GM23338 (cell line): Measurements from ENCODE around the gene JARID2. TPM values are rescaled to one million over a fixed set of nuclear protein-coding genes. Genes with fewer than 3 reads are reported as not detected.
A peak's percentile ranks its signal among the peaks of the same experiment; 100 is the strongest.

Source experiments
- ATAC-seq: fragments of 200-7000 bp; cut with Tn5 transposase; 3 replicates; pipeline ENCODE4 v1.9.1; 2020
- DNase-seq: peaks from one replicate; pipeline ENCODE4 v3.0.0-alpha.2; 2015; ENCODE audit warnings: low spot score
- H2AFZ ChIP-seq: fragments of 200-600 bp; sonication (generic); 2 replicates; pipeline ENCODE4 v1.8.0; 2016; ENCODE audit warnings: antibody characterized with exemption, mild to moderate bottlenecking, moderate library complexity
- H3F3A ChIP-seq: fragments of 200-600 bp; sonication (generic); replicated peaks from 2 replicates; pipeline ENCODE4 v1.8.0; 2017; ENCODE audit warnings: antibody characterized with exemption, mixed run types, low read depth
- H3K27ac ChIP-seq: fragments of 200-600 bp; sonication (generic); 2 replicates; pipeline ENCODE4 v1.6.1; 2016; ENCODE audit warnings: low read depth
- H3K27me3 ChIP-seq: fragments of 200-600 bp; sonication (generic); 2 replicates; pipeline ENCODE4 v1.8.0; 2016; ENCODE audit warnings: mild to moderate bottlenecking, mixed run types, moderate library complexity; ENCODE audit not compliant: insufficient read depth
- H3K36me3 ChIP-seq: fragments of 200-600 bp; sonication (generic); 2 replicates; pipeline ENCODE4 v1.8.0; 2016; ENCODE audit warnings: mild to moderate bottlenecking; ENCODE audit not compliant: insufficient read depth
- H3K4me1 ChIP-seq: fragments of 200-600 bp; sonication (generic); 2 replicates; pipeline ENCODE4 v1.8.0; 2016; ENCODE audit warnings: mild to moderate bottlenecking, moderate library complexity; ENCODE audit not compliant: insufficient read depth
- H3K4me2 ChIP-seq: fragments of 200-600 bp; sonication (generic); 2 replicates; pipeline ENCODE4 v1.7.1; 2017; ENCODE audit warnings: mixed run types
- H3K4me3 ChIP-seq: fragments of 200-600 bp; sonication (generic); 2 replicates; pipeline ENCODE4 v1.6.1; 2016; ENCODE audit warnings: mixed run types
- H3K79me2 ChIP-seq: fragments of 200-600 bp; sonication (generic); replicated peaks from 2 replicates; pipeline ENCODE4 v1.8.0; 2017; ENCODE audit warnings: mild to moderate bottlenecking; ENCODE audit not compliant: insufficient read depth
- H3K9me2 ChIP-seq: fragments of 200-600 bp; sonication (generic); 2 replicates; pipeline ENCODE4 v1.8.0; 2017; ENCODE audit not compliant: insufficient read depth
- H4K20me1 ChIP-seq: fragments of 200-600 bp; sonication (generic); replicated peaks from 2 replicates; pipeline ENCODE4 v1.8.0; 2017; ENCODE audit warnings: mild to moderate bottlenecking; ENCODE audit not compliant: insufficient read depth
- H3K27ac Mint-ChIP-seq: 2 replicates; pipeline ENCODE4 v1.8.0; 2020; ENCODE audit warnings: inconsistent platforms, mild to moderate bottlenecking, moderate library complexity, mixed read lengths
- H3K27me3 Mint-ChIP-seq: 3 replicates; pipeline ENCODE4 v1.8.0; 2022; ENCODE audit warnings: low read depth, mild to moderate bottlenecking, moderate library complexity, mixed read lengths, inconsistent platforms; ENCODE audit not compliant: insufficient read depth, poor library complexity
- H3K36me3 Mint-ChIP-seq: 3 replicates; pipeline ENCODE4 v1.8.0; 2021; ENCODE audit warnings: low read depth, mild to moderate bottlenecking, inconsistent platforms, moderate library complexity, mixed read lengths
- H3K4me1 Mint-ChIP-seq: 3 replicates; pipeline ENCODE4 v1.8.0; 2020; ENCODE audit warnings: mild to moderate bottlenecking, inconsistent platforms, mixed read lengths
- H3K4me3 Mint-ChIP-seq: 3 replicates; pipeline ENCODE4 v1.8.0; 2021; ENCODE audit warnings: moderate library complexity, mild to moderate bottlenecking, inconsistent platforms, mixed read lengths
- H3K9me3 Mint-ChIP-seq: 3 replicates; pipeline ENCODE4 v1.8.0; 2020; ENCODE audit warnings: moderate library complexity, mild to moderate bottlenecking, inconsistent platforms, mixed read lengths
- CREB1 ChIP-seq: fragments of 250-450 bp; sonication (Bioruptor Pico); IDR thresholded peaks from 2 replicates; pipeline ENCODE4 v1.5.0; 2020; ENCODE audit warnings: low read depth, mild to moderate bottlenecking, moderate library complexity
- EZH2 ChIP-seq: fragments of 200-600 bp; sonication (generic); IDR thresholded peaks from one replicate; pipeline ENCODE4 v1.8.0; 2017; ENCODE audit warnings: antibody characterized with exemption, mild to moderate bottlenecking, low read depth; ENCODE audit not compliant: unreplicated experiment
- EZH2phosphoT487 ChIP-seq: fragments of 200-600 bp; sonication (generic); IDR thresholded peaks from one replicate; pipeline ENCODE4 v1.8.1; 2018; ENCODE audit warnings: antibody characterized with exemption; ENCODE audit not compliant: unreplicated experiment
- JUNB ChIP-seq: IDR thresholded peaks from one replicate; pipeline ENCODE4 v1.6.1; 2016; ENCODE audit warnings: antibody characterized with exemption; ENCODE audit not compliant: unreplicated experiment
- NANOG ChIP-seq: IDR thresholded peaks from 2 replicates; pipeline ENCODE4 v1.6.1; 2016; ENCODE audit warnings: antibody characterized with exemption, borderline replicate concordance
- POLR2AphosphoS5 ChIP-seq: IDR thresholded peaks from 2 replicates; pipeline ENCODE4 v1.6.1; 2016; ENCODE audit warnings: antibody characterized with exemption, low read depth
- ZNF114 ChIP-seq: fragments of 250-450 bp; sonication (Bioruptor Pico); IDR thresholded peaks from 2 replicates; pipeline ENCODE4 v1.5.0; 2020; ENCODE audit warnings: mild to moderate bottlenecking, moderate library complexity
- ZNF331 ChIP-seq: fragments of 250-450 bp; sonication (Bioruptor Pico); IDR thresholded peaks from 2 replicates; pipeline ENCODE4 v1.5.0; 2020; ENCODE audit warnings: low read depth, mild to moderate bottlenecking, moderate library complexity
- polyA plus RNA-seq: library from polyadenylated mRNA; unstranded; fragments of >200 nt; fragmentation: Nextera tagmentation; extraction: Ambion mirVana; gene quantifications from 2 replicates; pipeline ENCODE4 v1.2.1, GENCODE V29; 2016
- total RNA-seq: library from RNA; depleted of rRNA; stranded (reverse); fragments of >200 nt; shearing (Covaris generic); gene quantifications from 2 replicates; pipeline ENCODE4 v1.2.3, GENCODE V29; 2014
- TF ChIP-seq, protein P1 (sequence below): fragments of 250-450 bp; sonication (Bioruptor Pico); IDR thresholded peaks from 2 replicates; pipeline ENCODE4 v1.5.0; 2020; ENCODE audit warnings: mild to moderate bottlenecking, moderate library complexity
- TF ChIP-seq, protein P2 (sequence below): IDR thresholded peaks from 2 replicates; pipeline ENCODE4 v1.6.1; 2016; ENCODE audit warnings: antibody characterized with exemption
- TF ChIP-seq, protein P3 (sequence below): IDR thresholded peaks from one replicate; pipeline ENCODE4 v1.6.1; 2018; ENCODE audit warnings: antibody characterized with exemption; ENCODE audit not compliant: unreplicated experiment
- TF ChIP-seq, protein P4 (sequence below), 2 experiments: fragments of 200-600 bp in 1 of 2; sonication (generic) in 1 of 2; conservative IDR thresholded peaks; 2 replicates each; pipeline versions ENCODE4 v1.5.1 to v1.6.1; 2016 to 2017; ENCODE audit warnings: antibody characterized with exemption in 2 of 2, low read depth in 2 of 2, mild to moderate bottlenecking in 2 of 2, moderate library complexity in 1 of 2

The JARID2 gene
- total and polyA plus RNA-seq, 2 experiments from 2014 or later = 92.8 to 196 TPM

DNA sequence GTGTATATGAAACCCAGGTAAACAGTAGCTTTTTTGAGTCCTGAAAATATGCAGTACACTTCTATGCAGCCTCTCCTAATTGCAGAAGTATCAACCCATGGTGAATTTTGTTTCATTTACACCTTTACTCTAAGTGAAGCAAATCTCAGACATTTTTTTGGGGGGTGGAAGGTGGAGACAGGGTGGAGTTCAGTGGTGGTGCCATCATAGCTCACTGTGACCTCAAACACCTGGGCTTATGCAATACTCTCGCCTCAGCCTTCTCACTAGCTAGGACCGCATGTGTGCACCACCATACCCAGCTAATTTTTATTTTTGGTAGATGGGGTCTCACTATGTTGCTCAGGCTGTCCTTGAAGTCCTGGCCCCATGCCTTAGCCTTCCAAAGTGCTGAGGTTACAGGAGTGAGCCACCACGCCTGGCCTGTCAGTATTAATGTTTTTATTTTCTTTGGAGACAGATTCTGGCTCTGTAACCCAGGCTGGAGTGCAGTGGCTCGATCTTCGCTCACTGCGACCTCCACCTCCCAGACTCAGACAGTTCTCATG lies 80.3 kb downstream of the JARID2 start (continued):
- TF ChIP-seq, protein P1, sequence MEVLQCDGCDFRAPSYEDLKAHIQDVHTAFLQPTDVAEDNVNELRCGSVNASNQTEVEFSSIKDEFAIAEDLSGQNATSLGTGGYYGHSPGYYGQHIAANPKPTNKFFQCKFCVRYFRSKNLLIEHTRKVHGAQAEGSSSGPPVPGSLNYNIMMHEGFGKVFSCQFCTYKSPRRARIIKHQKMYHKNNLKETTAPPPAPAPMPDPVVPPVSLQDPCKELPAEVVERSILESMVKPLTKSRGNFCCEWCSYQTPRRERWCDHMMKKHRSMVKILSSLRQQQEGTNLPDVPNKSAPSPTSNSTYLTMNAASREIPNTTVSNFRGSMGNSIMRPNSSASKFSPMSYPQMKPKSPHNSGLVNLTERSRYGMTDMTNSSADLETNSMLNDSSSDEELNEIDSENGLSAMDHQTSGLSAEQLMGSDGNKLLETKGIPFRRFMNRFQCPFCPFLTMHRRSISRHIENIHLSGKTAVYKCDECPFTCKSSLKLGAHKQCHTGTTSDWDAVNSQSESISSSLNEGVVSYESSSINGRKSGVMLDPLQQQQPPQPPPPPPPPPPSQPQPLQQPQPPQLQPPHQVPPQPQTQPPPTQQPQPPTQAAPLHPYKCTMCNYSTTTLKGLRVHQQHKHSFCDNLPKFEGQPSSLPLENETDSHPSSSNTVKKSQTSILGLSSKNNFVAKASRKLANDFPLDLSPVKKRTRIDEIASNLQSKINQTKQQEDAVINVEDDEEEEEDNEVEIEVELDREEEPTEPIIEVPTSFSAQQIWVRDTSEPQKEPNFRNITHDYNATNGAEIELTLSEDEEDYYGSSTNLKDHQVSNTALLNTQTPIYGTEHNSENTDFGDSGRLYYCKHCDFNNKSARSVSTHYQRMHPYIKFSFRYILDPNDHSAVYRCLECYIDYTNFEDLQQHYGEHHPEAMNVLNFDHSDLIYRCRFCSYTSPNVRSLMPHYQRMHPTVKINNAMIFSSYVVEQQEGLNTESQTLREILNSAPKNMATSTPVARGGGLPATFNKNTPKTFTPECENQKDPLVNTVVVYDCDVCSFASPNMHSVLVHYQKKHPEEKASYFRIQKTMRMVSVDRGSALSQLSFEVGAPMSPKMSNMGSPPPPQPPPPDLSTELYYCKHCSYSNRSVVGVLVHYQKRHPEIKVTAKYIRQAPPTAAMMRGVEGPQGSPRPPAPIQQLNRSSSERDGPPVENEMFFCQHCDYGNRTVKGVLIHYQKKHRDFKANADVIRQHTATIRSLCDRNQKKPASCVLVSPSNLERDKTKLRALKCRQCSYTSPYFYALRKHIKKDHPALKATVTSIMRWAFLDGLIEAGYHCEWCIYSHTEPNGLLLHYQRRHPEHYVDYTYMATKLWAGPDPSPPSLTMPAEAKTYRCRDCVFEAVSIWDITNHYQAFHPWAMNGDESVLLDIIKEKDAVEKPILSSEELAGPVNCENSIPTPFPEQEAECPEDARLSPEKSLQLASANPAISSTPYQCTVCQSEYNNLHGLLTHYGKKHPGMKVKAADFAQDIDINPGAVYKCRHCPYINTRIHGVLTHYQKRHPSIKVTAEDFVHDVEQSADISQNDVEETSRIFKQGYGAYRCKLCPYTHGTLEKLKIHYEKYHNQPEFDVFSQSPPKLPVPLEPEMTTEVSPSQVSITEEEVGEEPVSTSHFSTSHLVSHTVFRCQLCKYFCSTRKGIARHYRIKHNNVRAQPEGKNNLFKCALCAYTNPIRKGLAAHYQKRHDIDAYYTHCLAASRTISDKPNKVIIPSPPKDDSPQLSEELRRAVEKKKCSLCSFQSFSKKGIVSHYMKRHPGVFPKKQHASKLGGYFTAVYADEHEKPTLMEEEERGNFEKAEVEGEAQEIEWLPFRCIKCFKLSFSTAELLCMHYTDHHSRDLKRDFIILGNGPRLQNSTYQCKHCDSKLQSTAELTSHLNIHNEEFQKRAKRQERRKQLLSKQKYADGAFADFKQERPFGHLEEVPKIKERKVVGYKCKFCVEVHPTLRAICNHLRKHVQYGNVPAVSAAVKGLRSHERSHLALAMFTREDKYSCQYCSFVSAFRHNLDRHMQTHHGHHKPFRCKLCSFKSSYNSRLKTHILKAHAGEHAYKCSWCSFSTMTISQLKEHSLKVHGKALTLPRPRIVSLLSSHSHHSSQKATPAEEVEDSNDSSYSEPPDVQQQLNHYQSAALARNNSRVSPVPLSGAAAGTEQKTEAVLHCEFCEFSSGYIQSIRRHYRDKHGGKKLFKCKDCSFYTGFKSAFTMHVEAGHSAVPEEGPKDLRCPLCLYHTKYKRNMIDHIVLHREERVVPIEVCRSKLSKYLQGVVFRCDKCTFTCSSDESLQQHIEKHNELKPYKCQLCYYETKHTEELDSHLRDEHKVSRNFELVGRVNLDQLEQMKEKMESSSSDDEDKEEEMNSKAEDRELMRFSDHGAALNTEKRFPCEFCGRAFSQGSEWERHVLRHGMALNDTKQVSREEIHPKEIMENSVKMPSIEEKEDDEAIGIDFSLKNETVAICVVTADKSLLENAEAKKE (CRISPR knock-in tag) = no peak
- no peak for TF ChIP-seq JUNB
- TF ChIP-seq, protein P2, sequence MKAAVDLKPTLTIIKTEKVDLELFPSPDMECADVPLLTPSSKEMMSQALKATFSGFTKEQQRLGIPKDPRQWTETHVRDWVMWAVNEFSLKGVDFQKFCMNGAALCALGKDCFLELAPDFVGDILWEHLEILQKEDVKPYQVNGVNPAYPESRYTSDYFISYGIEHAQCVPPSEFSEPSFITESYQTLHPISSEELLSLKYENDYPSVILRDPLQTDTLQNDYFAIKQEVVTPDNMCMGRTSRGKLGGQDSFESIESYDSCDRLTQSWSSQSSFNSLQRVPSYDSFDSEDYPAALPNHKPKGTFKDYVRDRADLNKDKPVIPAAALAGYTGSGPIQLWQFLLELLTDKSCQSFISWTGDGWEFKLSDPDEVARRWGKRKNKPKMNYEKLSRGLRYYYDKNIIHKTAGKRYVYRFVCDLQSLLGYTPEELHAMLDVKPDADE = no peak
- TF ChIP-seq EZH2phosphoT487 = no peak
- TF ChIP-seq CREB1 (CRISPR knock-in tag) = no peak
- TF ChIP-seq ZNF331 (CRISPR knock-in tag) = no peak
- TF ChIP-seq EZH2 = no peak
- TF ChIP-seq POLR2AphosphoS5 = no peak

DNA sequence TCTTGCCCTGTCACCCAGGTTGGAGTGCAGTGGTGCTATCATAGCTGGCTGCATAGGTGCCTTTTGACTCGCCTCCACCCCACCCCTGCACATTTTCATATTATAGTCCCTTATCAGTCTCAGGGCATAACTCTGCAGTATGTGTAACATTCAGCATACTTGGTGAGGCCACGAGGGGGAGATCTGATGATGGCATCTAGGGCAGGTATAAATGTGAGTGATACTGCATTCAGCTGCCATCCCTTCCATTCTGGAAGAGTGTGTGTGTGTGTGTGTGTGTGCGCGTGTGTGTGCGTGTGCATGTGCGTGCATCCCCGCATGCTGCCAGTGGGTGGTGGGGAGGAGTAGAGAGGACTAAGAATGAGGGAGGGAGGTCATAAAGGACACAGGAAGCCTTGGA lies 81.4 kb downstream of the JARID2 start:
- Mint-ChIP-seq H3K4me1 (peaks cover 82% of the 10 kb centered on the region), H3K9me3 (no peaks in the 10 kb centered on the region), H3K4me3 (peak overlapping the region; percentile 8; the same call in 2 of the 3 replicates), H3K36me3 (peaks cover 23% of the 10 kb centered on the region; the same call in 2 of the 3 replicates), H3K27me3 (peaks cover 40% of the 10 kb centered on the region), H3K27ac (peak overlapping the region; percentile 50; the same call in 1 of the 2 replicates)
- Histone ChIP-seq H2AFZ (no peak overlapping the region), H4K20me1 (peaks cover 98% of the 10 kb centered on the region), H3K9me2 (no peaks in the 10 kb centered on the region), H3K27ac (peak overlapping the region; percentile 36; the same call in 1 of the 2 replicates), H3K4me3 (no peak overlapping the region), H3K4me2 (peak overlapping the region; percentile 69), H3F3A (peaks cover 28% of the 10 kb centered on the region), H3K36me3 (no peaks in the 10 kb centered on the region), H3K79me2 (peaks cover 100% of the 10 kb centered on the region), H3K4me1 (peaks cover 97% of the 10 kb centered on the region), H3K27me3 (no peaks in the 10 kb centered on the region)
- DNase-seq = no peak
- TF ChIP-seq NANOG (no peak), ZNF114 (CRISPR knock-in tag) (no peak)
- TF ChIP-seq, protein P3, sequence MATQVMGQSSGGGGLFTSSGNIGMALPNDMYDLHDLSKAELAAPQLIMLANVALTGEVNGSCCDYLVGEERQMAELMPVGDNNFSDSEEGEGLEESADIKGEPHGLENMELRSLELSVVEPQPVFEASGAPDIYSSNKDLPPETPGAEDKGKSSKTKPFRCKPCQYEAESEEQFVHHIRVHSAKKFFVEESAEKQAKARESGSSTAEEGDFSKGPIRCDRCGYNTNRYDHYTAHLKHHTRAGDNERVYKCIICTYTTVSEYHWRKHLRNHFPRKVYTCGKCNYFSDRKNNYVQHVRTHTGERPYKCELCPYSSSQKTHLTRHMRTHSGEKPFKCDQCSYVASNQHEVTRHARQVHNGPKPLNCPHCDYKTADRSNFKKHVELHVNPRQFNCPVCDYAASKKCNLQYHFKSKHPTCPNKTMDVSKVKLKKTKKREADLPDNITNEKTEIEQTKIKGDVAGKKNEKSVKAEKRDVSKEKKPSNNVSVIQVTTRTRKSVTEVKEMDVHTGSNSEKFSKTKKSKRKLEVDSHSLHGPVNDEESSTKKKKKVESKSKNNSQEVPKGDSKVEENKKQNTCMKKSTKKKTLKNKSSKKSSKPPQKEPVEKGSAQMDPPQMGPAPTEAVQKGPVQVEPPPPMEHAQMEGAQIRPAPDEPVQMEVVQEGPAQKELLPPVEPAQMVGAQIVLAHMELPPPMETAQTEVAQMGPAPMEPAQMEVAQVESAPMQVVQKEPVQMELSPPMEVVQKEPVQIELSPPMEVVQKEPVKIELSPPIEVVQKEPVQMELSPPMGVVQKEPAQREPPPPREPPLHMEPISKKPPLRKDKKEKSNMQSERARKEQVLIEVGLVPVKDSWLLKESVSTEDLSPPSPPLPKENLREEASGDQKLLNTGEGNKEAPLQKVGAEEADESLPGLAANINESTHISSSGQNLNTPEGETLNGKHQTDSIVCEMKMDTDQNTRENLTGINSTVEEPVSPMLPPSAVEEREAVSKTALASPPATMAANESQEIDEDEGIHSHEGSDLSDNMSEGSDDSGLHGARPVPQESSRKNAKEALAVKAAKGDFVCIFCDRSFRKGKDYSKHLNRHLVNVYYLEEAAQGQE = no peak
- TF ChIP-seq, protein P4, sequence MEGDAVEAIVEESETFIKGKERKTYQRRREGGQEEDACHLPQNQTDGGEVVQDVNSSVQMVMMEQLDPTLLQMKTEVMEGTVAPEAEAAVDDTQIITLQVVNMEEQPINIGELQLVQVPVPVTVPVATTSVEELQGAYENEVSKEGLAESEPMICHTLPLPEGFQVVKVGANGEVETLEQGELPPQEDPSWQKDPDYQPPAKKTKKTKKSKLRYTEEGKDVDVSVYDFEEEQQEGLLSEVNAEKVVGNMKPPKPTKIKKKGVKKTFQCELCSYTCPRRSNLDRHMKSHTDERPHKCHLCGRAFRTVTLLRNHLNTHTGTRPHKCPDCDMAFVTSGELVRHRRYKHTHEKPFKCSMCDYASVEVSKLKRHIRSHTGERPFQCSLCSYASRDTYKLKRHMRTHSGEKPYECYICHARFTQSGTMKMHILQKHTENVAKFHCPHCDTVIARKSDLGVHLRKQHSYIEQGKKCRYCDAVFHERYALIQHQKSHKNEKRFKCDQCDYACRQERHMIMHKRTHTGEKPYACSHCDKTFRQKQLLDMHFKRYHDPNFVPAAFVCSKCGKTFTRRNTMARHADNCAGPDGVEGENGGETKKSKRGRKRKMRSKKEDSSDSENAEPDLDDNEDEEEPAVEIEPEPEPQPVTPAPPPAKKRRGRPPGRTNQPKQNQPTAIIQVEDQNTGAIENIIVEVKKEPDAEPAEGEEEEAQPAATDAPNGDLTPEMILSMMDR (conservative IDR thresholded peaks at IDR 0.05; ENCODE audit: low read depth in 2 of 2) = peak; percentile 22 to 23
- no peak for ATAC-seq
